Stimulated activated CD8-positive, alpha-beta memory T cell treated with anti-CD3 and anti-CD28 coated beads, Interleukin-15, amount 100 ng/mL, for 24 hours (primary cell): ENCODE results near the gene LDAF1.
"Not testable (repeated sequence)": the region's sequence is repeated elsewhere in the genome, so short reads cannot be mapped to it uniquely, and the experiment has no call there.

Experiments used
- DNase-seq: peaks from one replicate; pipeline ENCODE4 v3.0.0-alpha.2; 2020; ENCODE audit warnings: low read depth

LDAF1 gene

DNA sequence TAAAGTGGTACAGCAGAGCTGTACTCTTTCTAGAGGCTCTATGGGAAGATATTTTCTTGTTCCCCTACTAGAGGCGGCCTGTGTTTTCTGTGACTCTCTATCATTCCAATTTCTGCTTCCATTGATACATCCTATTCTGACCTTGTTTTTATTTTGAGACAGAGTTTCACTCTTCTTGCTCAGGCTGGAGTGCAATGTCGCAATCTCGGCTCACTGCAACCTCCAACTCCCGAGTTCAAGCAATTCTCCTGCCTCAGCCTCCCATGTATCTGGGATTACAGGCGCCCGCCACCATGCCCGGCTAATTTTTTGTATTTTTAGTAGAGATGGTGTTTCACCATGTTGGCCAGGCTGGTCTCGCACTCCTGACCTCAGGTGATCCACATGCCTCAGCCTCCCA, 36.9 kb downstream of the LDAF1 start:
- not testable (repeated sequence) for DNase-seq

DNA sequence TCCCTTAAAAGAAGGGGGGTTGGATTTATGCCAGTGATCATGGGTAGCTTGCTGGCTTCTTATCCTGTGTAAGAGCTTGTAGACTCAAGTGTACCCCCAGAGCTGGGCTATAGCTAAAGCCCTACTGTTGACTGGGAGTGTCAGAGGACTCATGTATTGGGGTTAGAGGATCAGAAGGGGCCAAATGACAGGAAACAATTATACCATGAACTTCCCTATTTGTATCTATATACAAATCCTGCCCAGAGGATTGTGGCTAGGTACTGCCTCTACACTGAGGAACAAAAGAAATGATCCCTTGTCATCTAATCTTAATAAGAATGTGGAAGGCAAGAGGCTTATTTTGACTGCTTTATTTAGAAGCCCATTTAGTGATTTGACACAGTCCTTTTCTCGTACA, 38.6 kb downstream of the LDAF1 start:
- DNase-seq = no peak

DNA sequence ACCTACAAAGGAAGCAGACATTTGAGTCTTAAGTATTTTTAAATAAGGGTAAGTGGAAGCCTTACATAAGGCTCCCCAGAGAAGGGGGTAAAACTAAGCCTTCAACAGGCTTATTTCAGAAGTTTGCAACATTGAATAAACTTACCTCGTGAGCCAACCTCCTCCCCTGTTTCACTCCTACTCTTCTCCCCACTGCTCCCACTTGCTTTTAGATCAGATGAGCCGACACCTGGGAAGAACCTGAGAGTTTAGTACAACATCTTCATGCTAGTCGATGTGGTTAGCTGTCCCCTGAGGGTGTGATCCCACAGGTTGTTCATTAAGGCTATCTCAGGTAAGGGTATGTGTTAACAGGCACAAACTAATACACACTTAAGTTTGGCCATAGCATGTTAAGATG, 39.1 kb downstream of the LDAF1 start:
- DNase-seq = no peak

DNA sequence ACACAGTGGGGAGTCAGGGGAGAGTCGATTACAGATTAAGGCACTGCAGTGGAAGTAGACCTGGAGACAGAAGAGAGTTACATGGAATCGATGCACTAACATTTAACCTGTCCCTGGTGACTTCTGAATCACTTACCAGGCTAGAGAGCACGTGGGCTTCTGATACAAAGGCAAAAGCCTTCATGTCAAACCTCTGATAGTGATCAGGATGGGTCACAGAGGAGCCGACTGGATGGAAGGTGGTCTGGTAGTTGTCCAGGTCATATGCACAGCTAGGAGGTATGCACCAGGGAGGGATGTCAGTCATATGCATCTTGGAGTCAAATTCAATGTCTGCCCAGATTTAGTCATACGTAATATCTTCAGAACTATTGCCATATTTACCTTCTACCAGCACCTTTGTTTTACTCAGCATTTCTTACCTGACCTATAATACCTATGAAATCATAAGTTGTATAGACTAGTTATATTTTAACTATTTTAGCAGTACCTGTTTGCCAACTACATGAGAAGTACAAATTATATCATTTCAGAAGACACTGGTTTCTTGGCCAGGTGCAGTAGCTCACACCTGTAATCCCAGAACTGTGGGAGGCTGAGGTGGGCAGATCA, 41.2 kb downstream of the LDAF1 start:
- DNase-seq = no peak

DNA sequence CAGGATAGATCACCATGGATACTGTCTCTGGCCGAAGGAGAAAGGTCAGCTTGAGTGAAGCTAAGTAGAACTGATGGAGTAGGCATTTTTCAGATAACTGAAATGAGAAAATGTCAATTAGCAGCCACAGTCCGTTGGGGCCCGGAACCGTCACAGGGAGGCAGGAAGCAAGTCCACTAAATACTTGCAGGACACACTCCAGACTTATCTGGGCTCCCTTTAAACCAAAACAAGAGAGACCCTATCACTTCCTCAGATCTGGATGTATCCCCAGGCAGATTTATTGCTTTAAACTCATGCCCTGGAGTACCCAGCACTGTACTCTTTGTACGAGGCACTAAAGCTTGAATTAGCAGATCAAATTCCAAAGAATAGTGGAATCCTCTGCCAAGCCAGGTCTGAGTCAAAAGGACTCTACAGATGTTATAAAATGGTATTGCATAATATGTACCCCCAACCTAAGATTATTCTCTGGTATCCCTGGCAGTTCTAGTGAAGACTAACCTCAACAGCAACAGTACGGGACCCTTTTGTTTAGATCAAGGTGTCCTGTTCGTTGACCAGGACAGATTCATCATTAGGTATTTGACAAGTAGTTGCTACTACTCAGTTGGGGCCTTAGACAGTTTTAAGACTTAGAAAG, 44.8 kb downstream of the LDAF1 start:
- no peak for DNase-seq

DNA sequence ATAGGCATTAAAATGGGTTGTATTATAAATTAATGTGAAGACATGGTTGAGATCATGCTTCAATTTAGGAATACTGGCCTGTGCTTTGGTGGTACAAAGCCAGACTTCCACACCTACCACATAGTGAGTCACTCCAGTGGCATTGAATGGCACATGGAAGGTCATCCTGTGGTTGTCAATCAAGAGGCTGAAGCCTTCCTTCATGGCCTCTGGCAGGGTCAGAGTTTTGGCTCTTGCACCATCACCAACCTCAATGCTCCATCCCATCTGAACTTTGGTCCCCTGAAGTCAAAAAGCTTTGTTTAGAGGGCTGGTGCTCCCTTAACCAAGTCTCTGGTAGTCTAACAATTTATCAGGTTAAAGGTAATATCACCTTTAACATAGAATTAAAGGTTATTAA, 46.8 kb downstream of the LDAF1 start:
- DNase-seq = no peak

DNA sequence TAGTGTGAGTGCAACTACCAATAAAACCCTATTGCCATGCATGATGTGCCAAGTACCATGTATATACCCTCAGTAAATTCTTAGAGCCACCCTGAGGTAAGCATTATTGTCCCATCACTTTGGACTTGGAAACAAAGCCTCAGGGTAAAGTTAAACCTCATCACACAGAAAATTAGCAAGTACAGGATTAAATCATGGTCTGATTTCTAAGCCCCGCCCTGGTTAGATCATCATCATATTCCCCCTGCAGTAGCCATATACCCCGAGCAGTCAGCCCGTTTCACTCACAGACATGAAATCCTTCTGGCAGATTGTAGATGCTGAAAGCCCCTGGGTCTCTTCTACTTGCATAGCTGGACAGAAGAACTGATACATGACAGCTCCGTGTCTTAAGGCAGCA, 48.1 kb downstream of the LDAF1 start:
- DNase-seq = no peak

DNA sequence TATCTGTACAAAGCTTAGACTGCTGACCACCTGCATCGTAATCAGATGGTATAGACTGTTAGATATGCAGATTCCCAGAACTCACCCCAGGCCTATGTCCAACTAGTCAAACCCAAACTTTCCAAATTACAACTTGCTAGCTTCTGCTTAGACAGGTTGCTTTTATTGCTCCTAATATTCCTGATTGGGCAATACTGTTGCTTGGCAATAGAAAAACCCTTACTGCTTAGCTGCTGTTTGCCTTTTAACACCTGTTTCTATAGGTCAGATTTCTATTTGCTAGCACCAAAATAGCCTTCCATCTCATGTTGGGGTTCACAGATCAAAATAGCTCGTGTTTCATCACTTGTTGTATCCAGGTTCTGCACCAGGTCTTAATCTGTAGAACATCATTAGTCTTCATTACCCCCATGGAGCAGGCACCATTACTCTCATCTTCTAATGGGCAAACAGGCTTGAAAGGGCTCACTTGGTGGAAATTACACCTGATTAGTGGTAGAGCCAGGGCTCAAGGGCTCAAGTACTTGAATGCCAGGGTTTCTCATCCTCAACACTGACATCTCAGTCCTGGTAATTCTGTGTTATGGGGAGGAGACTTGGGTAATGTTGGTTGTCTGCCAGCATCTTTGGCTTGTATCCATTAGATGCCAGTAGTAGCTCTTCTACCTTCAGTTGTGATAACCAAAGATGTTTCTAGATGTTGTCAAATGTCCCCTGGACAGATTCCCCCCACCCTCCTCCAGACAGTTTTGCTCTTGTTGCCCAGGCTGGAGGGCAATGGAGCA, 50.2 kb downstream of the LDAF1 start:
- DNase-seq = no peak

DNA sequence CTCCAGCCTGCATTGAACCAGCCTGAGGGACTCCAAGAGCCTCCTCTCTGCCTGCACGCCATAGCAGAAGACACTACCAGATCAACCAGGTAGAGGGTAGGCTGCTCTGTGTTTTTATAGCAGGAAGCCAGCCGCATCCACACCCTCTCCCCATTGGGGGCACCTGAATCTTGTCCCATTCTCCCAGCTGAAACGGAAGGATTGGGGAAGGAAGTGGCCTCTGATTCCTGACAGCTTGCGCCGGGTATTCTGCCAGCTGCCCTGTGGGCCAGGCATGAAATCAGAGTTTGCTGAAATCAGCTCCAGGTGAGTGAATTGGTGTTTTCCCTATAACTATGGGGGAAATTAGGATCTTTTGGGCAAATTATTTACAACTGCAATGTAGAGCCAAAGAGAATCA, 53.0 kb downstream of the LDAF1 start, which contains the start of gene ZP2:
ZP2 (minus strand) TSS at position 89 of the 400 bp plus-strand sequence; CDS start at position 62, 27 bp downstream.
- no peak for DNase-seq

DNA sequence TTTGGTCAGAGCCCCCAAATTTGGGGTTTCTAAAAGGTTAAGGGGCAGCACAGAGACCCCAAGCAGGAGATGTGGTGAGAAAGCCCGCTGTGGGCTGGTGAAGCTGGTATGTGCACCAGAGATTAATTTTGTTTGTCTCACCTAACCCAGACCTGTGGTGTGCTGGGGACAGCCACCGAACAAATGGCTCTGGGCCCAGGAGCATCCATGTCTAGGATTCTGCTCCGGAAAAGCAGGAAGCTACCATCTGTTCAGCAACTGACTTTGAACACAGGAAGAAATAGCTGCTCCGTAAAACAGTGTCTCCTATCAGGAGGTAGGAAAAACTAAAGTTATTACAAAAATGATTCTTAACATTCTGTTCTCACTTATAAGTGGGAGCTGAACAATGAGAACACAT, 55.6 kb downstream of the LDAF1 start:
- no peak for DNase-seq

DNA sequence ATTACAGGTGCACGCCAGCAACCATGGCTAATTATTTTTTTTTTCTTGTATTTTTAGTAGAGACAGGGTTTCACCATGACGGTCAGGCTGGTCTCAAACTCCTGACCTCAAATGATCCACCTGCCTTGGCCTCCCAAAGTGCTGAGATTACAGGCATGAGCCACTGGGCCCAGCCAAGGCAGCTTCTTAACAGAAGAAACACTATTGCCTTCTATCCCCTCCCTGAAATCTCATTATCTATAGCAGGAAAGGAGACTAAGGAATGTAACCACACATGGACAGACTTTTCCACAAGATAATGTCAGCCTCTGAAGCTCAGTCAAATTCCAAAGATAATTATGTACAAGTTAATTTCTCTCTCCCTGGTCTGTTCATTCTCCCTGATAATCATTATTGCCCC, 58.6 kb downstream of the LDAF1 start:
- DNase-seq = no peak

DNA sequence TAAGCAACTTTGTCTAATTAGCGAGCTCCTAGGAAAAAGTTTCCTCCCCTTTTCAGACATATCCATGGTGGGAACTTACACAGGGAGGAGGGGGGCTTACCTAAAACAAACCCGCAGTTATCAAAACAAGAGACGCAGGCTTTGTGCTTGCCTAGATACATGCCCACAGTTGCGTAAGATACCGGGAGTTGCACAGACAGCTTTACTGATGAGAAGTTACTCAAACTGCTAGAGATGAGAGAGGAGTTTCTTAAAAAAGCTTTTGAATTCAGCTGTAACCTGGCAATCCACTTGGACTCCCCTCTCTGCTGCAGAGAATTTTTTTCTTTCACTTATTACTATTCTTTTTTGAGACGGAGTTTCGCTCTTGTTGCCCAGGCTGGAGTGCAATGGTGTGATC, 59.7 kb downstream of the LDAF1 start:
- no peak for DNase-seq

DNA sequence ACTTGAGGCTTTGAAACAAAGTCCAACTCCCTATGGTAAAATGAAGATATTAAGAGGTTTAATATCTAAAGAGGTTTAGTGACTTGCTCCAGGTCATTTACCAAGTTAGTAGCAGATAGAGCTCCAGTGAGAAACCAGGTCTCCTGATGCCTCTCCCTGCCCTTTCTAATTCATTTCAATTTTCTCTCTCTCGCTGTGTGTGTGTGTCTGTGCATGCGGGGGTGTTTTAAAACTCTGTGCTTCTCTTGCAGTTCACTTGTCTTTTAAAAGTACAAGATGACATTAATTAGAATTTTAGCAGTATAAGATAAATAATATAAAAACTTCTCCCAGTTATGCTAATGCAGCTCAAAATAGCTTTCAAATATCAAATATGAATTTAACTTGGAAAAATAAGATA, 61.1 kb downstream of the LDAF1 start:
- DNase-seq = no peak

DNA sequence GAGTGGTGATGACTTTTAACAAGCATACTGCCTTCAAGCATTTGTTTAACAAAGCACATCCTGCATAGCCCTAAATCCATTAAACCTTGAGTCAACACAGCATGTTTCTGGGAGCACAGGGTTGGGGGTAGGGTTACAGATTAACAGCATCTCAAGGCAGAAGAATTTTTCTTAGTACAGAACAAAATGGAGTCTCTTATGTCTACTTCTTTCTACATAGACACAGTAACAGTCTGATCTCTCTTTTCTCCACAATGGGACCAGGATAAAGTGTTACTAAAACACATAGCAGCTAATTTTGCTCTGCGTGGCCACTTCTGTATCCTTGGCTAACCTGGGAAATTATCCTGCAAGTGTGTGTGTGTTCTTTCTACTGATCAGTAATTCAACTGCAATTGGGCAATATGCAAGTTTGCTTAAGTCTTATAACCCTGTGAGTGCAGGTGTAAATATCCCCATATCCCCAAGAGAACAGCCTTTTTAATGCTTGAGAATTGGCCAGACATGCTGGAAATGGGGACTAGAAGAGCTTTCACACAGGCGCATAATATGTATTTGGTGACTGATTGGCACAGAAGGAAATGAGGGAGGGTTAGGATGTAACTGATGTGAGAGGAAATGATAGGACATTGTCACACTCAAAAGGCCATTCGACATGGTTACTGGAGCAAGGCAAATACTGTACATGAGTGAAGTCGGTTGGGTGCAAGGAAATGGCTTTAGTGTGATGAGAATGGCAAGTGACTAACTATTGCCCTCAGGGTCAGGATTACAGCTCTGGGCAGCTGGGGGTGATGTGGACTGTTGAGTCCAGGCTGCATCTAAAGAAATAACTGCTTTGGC, 64.2 kb downstream of the LDAF1 start:
- no peak for DNase-seq

DNA sequence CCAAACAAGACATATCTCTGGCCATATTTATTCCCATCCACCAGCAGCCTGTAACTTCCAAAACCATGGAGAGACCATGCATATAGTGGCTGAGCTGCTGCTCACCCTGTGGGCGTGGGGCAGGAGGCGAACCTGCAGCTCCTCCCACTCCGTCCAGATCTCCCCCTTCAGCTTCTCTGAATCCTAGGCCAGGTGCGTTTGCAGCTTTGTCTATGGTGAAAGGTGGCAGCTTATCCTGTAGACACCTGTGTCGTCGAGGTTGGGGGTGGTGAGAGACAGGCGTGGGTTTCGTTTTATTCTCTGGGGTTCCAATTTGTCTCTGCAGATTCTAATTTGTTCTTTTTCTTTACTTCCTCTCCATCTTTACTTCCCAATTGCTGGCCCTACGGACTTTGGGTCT, 65.3 kb downstream of the LDAF1 start:
- no peak for DNase-seq

DNA sequence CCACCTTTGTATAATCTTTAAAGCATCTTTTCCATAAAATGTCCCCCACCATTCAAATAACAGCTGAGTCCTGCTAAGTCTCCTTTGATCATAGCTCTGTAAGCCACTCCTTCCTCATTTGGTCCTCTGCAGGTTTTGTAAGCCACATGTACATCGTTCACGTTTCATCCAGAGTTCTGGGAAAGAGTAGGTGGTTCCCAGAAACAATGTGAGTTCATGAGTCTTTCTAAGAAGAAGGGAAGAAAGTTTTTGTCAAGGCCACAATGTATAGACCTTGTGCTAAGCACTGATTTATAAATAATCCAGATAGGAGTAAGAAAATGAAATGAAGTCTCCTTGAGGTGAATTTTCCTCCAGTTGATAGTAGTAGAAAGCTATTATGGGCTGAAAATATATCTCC, 66.3 kb downstream of the LDAF1 start:
- DNase-seq = no peak

DNA sequence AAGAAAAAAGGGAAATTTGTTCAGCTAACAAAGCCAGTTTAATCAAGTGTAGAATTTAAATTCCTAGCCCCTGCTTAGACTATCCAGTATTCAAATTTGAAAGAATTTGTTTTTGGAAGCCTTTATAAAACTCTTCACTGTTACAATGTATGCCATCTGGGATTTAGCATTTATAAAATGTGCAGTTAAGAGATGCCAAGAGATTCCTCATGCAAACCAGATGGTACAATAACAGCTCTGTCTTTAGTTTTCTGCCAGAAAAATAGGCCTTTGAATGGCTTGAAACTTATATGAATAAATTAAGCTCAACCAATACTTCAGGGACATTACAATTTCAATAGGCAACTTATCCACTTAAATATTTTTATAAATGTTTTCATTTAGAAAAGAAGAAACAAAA, 68.3 kb downstream of the LDAF1 start:
- DNase-seq = no peak

DNA sequence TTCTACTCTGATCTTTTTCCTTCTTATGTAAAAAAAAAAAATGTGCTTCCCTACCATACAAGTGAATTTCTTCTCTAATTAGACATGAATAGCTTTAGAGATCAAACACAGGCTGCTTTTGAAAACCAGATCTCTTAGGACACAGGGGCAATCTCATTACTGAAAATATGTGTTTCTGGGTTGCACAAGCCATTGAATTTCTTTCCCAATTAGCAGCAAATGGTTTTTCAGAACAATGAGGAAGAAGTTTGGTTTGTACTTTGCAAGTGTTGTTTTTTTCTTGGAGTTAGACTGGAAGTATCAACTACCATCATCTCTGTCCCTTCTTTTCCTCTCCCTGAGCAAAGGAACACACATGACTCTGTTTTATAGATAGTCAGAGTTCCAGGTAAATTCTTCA, 69.4 kb downstream of the LDAF1 start:
- DNase-seq = no peak

DNA sequence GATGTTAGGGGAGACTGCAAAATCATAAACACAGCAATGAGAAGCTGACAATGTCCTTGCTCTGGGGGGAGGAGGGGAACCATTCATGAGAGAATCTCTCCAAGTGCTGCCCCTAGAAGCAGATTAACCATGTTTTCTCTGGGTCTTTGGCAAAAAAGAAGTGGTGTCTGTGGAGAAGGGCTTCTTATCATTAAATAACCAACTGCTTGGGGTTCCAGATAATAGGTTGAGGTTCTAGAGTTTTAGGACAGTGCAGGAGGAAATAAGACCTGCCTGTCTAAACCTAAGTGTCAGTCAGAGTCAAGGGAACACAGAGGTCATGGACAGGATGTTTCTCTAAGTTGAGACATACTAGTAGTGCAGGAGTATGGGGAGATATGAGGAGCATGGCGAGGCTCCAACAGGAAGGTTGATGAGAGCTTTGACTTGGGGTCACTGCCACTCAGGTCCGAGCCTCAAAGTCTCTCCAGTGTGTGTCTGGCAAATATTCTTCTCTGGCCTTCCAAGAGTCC, 69.9 kb downstream of the LDAF1 start:
- no peak for DNase-seq
